ENCODE results near the gene WASHC4. TPM values are rescaled to one million over a fixed set of nuclear protein-coding genes. Genes with fewer than 3 reads are reported as not detected.

WASHC4 gene
- total RNA-seq, 1 experiment from 2014 or later = 42.9 TPM

GRCh38 chr12:105060715-105061378, 46.7 kb upstream of the WASHC4 start (continued):
- no peak for TF ChIP-seq IRF1 (CRISPR knock-in tag; IDR thresholded peaks at IDR 0.05)
- no peak for TF ChIP-seq HMGXB4 (CRISPR knock-in tag; IDR thresholded peaks at IDR 0.05)
- TF ChIP-seq NFE2L1 (CRISPR knock-in tag; IDR thresholded peaks at IDR 0.05) = no peak
- no peak for TF ChIP-seq GABPB1 (CRISPR knock-in tag; IDR thresholded peaks at IDR 0.05)
- no peak for TF ChIP-seq PRDM15 (CRISPR knock-in tag; IDR thresholded peaks at IDR 0.05)
- TF ChIP-seq KAT7 (CRISPR knock-in tag; IDR thresholded peaks at IDR 0.05; ENCODE audit: borderline replicate concordance) = no peak
- TF ChIP-seq ZNF232 (CRISPR knock-in tag; IDR thresholded peaks at IDR 0.05) = no peak
- TF ChIP-seq MAX (CRISPR knock-in tag; IDR thresholded peaks at IDR 0.05) = no peak

- Mint-ChIP-seq H3K4me3 (no peak overlapping the region), H3K27me3 (ENCODE audit: low read depth) (no peaks in the 10 kb centered on the region), H3K4me1 (peaks cover 18% of the 10 kb centered on the region), H3K27ac (no peak overlapping the region), H3K36me3 (peaks cover 5% of the 10 kb centered on the region; the same call in 1 of the 2 replicates), H3K9me3 (no peaks in the 10 kb centered on the region)
- ChIA-PET CTCF (interaction anchor here (0.8 kb wide), 1 partner anchor 683 kb away, joined by 3 read pairs; no protein-coding TSS in a partner anchor), POLR2A (no interaction called here)
- DNase-seq (ENCODE audit: low spot score) (peak; percentile 18), ATAC-seq (peak; percentile 82)
- TF ChIP-seq FOXP4 (CRISPR knock-in tag; IDR thresholded peaks at IDR 0.05) (no peak), PREB (CRISPR knock-in tag; IDR thresholded peaks at IDR 0.05; ENCODE audit: borderline replicate concordance) (no peak), TEAD1 (CRISPR knock-in tag; IDR thresholded peaks at IDR 0.05) (no peak), MXD4 (CRISPR knock-in tag; IDR thresholded peaks at IDR 0.05; ENCODE audit: borderline replicate concordance) (no peak), ZSCAN18 (CRISPR knock-in tag; IDR thresholded peaks at IDR 0.05) (no peak), ZNF416 (CRISPR knock-in tag; IDR thresholded peaks at IDR 0.05) (no peak), ZBTB43 (CRISPR knock-in tag; IDR thresholded peaks at IDR 0.05) (no peak), USF1 (CRISPR knock-in tag; IDR thresholded peaks at IDR 0.05) (no peak), CBFB (CRISPR knock-in tag; IDR thresholded peaks at IDR 0.05; ENCODE audit: low read depth) (no peak), FOXP1 (CRISPR knock-in tag; IDR thresholded peaks at IDR 0.05; ENCODE audit: borderline replicate concordance) (no peak), ZNF425 (CRISPR knock-in tag; conservative IDR thresholded peaks at IDR 0.05) (no peak)
Measured at GRCh38 chr12:105064564-105065178, 42.9 kb upstream of the WASHC4 start.
